MM.1S (cell line): Measurements from ENCODE around the gene STX10.
"Not testable (repeated sequence)": the region's sequence is repeated elsewhere in the genome, so short reads cannot be mapped to it uniquely, and the experiment has no call there.

Experiments used
- DNase-seq: peaks from one replicate; pipeline ENCODE4 v3.0.0-alpha.2; 2015
- H2AFZ ChIP-seq: fragments of 300-600 bp; sonication (generic); 2 replicates; pipeline ENCODE4 v1.6.0; 2016; ENCODE audit warnings: antibody characterized with exemption, low read length
- H3F3A ChIP-seq: fragments of 300-600 bp; sonication (generic); 2 replicates; pipeline ENCODE4 v1.6.1; 2016; ENCODE audit warnings: mild to moderate bottlenecking, antibody characterized with exemption, low read length, moderate library complexity, mixed read lengths; ENCODE audit not compliant: insufficient read depth
- H3K27ac ChIP-seq: fragments of 300-600 bp; sonication (generic); 2 replicates; pipeline ENCODE4 v1.5.1; 2016; ENCODE audit warnings: mild to moderate bottlenecking, low read length
- H3K27me3 ChIP-seq: fragments of 300-600 bp; sonication (generic); replicated peaks from 2 replicates; pipeline ENCODE4 v1.6.0; 2016; ENCODE audit warnings: low read length; ENCODE audit not compliant: insufficient read depth
- H3K36me3 ChIP-seq: fragments of 300-600 bp; sonication (generic); replicated peaks from 2 replicates; pipeline ENCODE4 v1.6.1; 2016; ENCODE audit warnings: mild to moderate bottlenecking, low read length, mixed read lengths; ENCODE audit not compliant: insufficient read depth
- H3K4me1 ChIP-seq: fragments of 300-600 bp; sonication (generic); 2 replicates; pipeline ENCODE4 v1.6.1; 2016; ENCODE audit warnings: low read length, mixed read lengths
- H3K4me2 ChIP-seq: fragments of 300-600 bp; sonication (generic); 2 replicates; pipeline ENCODE4 v1.6.0; 2016; ENCODE audit warnings: low read depth, low read length
- H3K4me3 ChIP-seq: fragments of 300-600 bp; sonication (generic); 2 replicates; pipeline ENCODE4 v1.5.1; 2016; ENCODE audit warnings: low read length, mixed read lengths
- H3K79me2 ChIP-seq: fragments of 300-600 bp; sonication (generic); 2 replicates; pipeline ENCODE4 v1.6.1; 2016; ENCODE audit warnings: mixed run types, low read length, mixed read lengths
- H3K9ac ChIP-seq: fragments of 300-600 bp; sonication (generic); 2 replicates; pipeline ENCODE4 v1.6.1; 2016; ENCODE audit warnings: low read length, mixed read lengths
- H3K9me2 ChIP-seq: fragments of 300-600 bp; sonication (generic); replicated peaks from 2 replicates; pipeline ENCODE4 v1.6.1; 2016; ENCODE audit warnings: mild to moderate bottlenecking, low read length, mixed read lengths; ENCODE audit not compliant: insufficient read depth
- H3K9me3 ChIP-seq: fragments of 300-600 bp; sonication (generic); replicated peaks from 2 replicates; pipeline ENCODE4 v1.6.1; 2016; ENCODE audit warnings: mild to moderate bottlenecking, low read length, mixed read lengths; ENCODE audit not compliant: insufficient read depth
- H4K20me1 ChIP-seq: fragments of 300-600 bp; sonication (generic); 2 replicates; pipeline ENCODE4 v1.6.1; 2016; ENCODE audit warnings: mild to moderate bottlenecking, low read length, moderate library complexity, mixed read lengths; ENCODE audit not compliant: insufficient read depth
- CTCF ChIP-seq: fragments of 300-600 bp; sonication (generic); IDR thresholded peaks from 2 replicates; pipeline ENCODE4 v1.5.1; 2016; ENCODE audit warnings: antibody characterized with exemption, low read length, mixed read lengths
- EZH2 ChIP-seq: fragments of 300-600 bp; sonication (generic); optimal IDR thresholded peaks from 2 replicates; pipeline ENCODE3; 2017; ENCODE audit warnings: low read depth, mild to moderate bottlenecking, antibody characterized with exemption, low read length, mixed read lengths
- EZH2phosphoT487 ChIP-seq: fragments of 300-600 bp; sonication (generic); IDR thresholded peaks from 2 replicates; pipeline ENCODE4 v1.6.1; 2018; ENCODE audit warnings: antibody characterized with exemption, low read length

The STX10 gene

GRCh38 chr19:13169769-13170168, 19.6 kb upstream of the STX10 start:
- Histone ChIP-seq H3K4me3 (no peak overlapping the region), H3K4me2 (no peak overlapping the region), H3K9me2 (no peaks in the 10 kb centered on the region), H3K4me1 (peaks cover 10% of the 10 kb centered on the region), H2AFZ (no peak overlapping the region), H3K27me3 (peaks cover 24% of the 10 kb centered on the region), H3K27ac (no peak overlapping the region), H3K9me3 (no peaks in the 10 kb centered on the region), H3F3A (0 out of 2 replicates have a peak, but pooled peaks cover 7% of the 10 kb centered on the region), H4K20me1 (no peaks in the 10 kb centered on the region), H3K79me2 (no peaks in the 10 kb centered on the region), H3K9ac (no peak overlapping the region), H3K36me3 (no peaks in the 10 kb centered on the region)
- no peak for TF ChIP-seq CTCF
- TF ChIP-seq EZH2phosphoT487, result no peak
- TF ChIP-seq EZH2, result no peak
- DNase-seq, result no peak

- H3K9ac ChIP-seq, H3K79me2 ChIP-seq, H3F3A ChIP-seq, H3K9me3 ChIP-seq, H3K4me2 ChIP-seq, H3K27ac ChIP-seq, H3K36me3 ChIP-seq, H2AFZ ChIP-seq, DNase-seq, H4K20me1 ChIP-seq, H3K4me3 ChIP-seq, H3K9me2 ChIP-seq: not testable (repeated sequence)
- H3K4me1 ChIP-seq, result peaks cover 24% of the 10 kb centered on the region
- peaks cover 33% of the 10 kb centered on the region for H3K27me3 ChIP-seq
These were observed 16.0 kb upstream of the STX10 start for GRCh38 chr19:13166151-13166550.

GRCh38 chr19:13165162-13165997, 15.2 kb upstream of the STX10 start:
- no peak overlapping the region for H3K27ac ChIP-seq
- no peaks in the 10 kb centered on the region for H3K79me2 ChIP-seq
- DNase-seq, result no peak
- H3K4me3 ChIP-seq, result no peak overlapping the region
- TF ChIP-seq EZH2phosphoT487 (no peak), EZH2 (no peak), CTCF (no peak)
- no peaks in the 10 kb centered on the region for H4K20me1 ChIP-seq
- 0 out of 2 replicates have a peak, but pooled peaks cover 7% of the 10 kb centered on the region for H3F3A ChIP-seq
- no peaks in the 10 kb centered on the region for H3K36me3 ChIP-seq
- peaks cover 33% of the 10 kb centered on the region for H3K27me3 ChIP-seq
- no peaks in the 10 kb centered on the region for H3K9me2 ChIP-seq
- no peak overlapping the region for H2AFZ ChIP-seq
- H3K4me1 ChIP-seq, result peaks cover 24% of the 10 kb centered on the region
- H3K9ac ChIP-seq, result no peak overlapping the region
- H3K4me2 ChIP-seq, result no peak overlapping the region
- H3K9me3 ChIP-seq, result no peaks in the 10 kb centered on the region
